ENCODE data around the gene PHOX2A.
A peak's percentile ranks its signal among the peaks of the same experiment; 100 is the strongest.
"Not testable (repeated sequence)": the region's sequence is repeated elsewhere in the genome, so short reads cannot be mapped to it uniquely, and the experiment has no call there.

PHOX2A gene

GRCh38 chr11:72224564-72225410 lies 19.2 kb downstream of the PHOX2A start, which contains the start of gene INPPL1:
Gene INPPL1, plus strand, starts transcription at chr11:72224767. Its CDS starts 218 bp downstream, at chr11:72224985.
- FAIRE-seq, result peak; percentile 20

GRCh38 chr11:72223615-72224563 lies 20.1 kb downstream of the PHOX2A start:
- DNase-seq (ENCODE audit: insufficient read length, low spot score), result peak; percentile 59
- FAIRE-seq, result no peak

More at GRCh38 chr11:72224564-72225410, 19.2 kb downstream of the PHOX2A start, which contains the start of gene INPPL1:
- DNase-seq (ENCODE audit: insufficient read length, low spot score), result no peak

GRCh38 chr11:72222907-72223614 lies 20.9 kb downstream of the PHOX2A start:
- DNase-seq (ENCODE audit: insufficient read length, low spot score), result peak; percentile 94
- FAIRE-seq, result peak; percentile 86

GRCh38 chr11:72222106-72222891 lies 21.7 kb downstream of the PHOX2A start:
- DNase-seq (ENCODE audit: insufficient read length, low spot score) (no peak), FAIRE-seq (no peak)

GRCh38 chr11:72221386-72222075 lies 22.4 kb downstream of the PHOX2A start:
- FAIRE-seq (no peak), DNase-seq (ENCODE audit: insufficient read length, low spot score) (no peak)

- DNase-seq (ENCODE audit: insufficient read length, low spot score), result no peak
- FAIRE-seq, result no peak
These were observed 23.1 kb downstream of the PHOX2A start for GRCh38 chr11:72220696-72221363.

- FAIRE-seq, result no peak
These were observed 25.7 kb downstream of the PHOX2A start for GRCh38 chr11:72218251-72218745.

GRCh38 chr11:72217841-72218240 lies 26.1 kb downstream of the PHOX2A start:
- FAIRE-seq (no peak), DNase-seq (ENCODE audit: insufficient read length, low spot score) (no peak)

More at GRCh38 chr11:72218251-72218745, 25.7 kb downstream of the PHOX2A start:
- no peak for DNase-seq (ENCODE audit: insufficient read length, low spot score)

- FAIRE-seq (no peak), DNase-seq (ENCODE audit: insufficient read length, low spot score) (no peak)
These were observed 27.3 kb downstream of the PHOX2A start, which contains the start of gene FOLR2 for GRCh38 chr11:72216638-72217037. Gene FOLR2, plus strand, starts transcription at chr11:72216794. Its CDS starts 1,791 bp downstream, at chr11:72218585.

- FAIRE-seq (no peak), DNase-seq (ENCODE audit: insufficient read length, low spot score) (no peak)
These were observed 34.9 kb downstream of the PHOX2A start for GRCh38 chr11:72209101-72209500.

- DNase-seq (ENCODE audit: insufficient read length, low spot score) (no peak), FAIRE-seq (no peak)
These were observed 35.7 kb downstream of the PHOX2A start for GRCh38 chr11:72208281-72208680.

GRCh38 chr11:72206794-72207193 lies 37.2 kb downstream of the PHOX2A start:
- not testable (repeated sequence) for DNase-seq (ENCODE audit: insufficient read length, low spot score); FAIRE-seq

GRCh38 chr11:72204886-72205285 lies 39.1 kb downstream of the PHOX2A start:
- DNase-seq (ENCODE audit: insufficient read length, low spot score) (no peak), FAIRE-seq (no peak)

GRCh38 chr11:72203163-72203562 lies 40.8 kb downstream of the PHOX2A start:
- no peak for DNase-seq (ENCODE audit: insufficient read length, low spot score)
- no peak for FAIRE-seq

- no peak for FAIRE-seq
- no peak for DNase-seq (ENCODE audit: insufficient read length, low spot score)
These were observed 41.4 kb downstream of the PHOX2A start for GRCh38 chr11:72202571-72202970.

GRCh38 chr11:72201445-72201844 lies 42.5 kb downstream of the PHOX2A start:
- FAIRE-seq, result peak; percentile 100
- not testable (repeated sequence) for DNase-seq (ENCODE audit: insufficient read length, low spot score)

- DNase-seq (ENCODE audit: insufficient read length, low spot score) (no peak), FAIRE-seq (peak; percentile 64)
These were observed 48.3 kb downstream of the PHOX2A start for GRCh38 chr11:72195518-72196270.
